Endothelial cell of umbilical vein (primary cell): ENCODE measurements around the gene PPM1H. TPM values are rescaled to one million over a fixed set of nuclear protein-coding genes. Genes with fewer than 3 reads are reported as not detected.

Source experiments
- BruUV-seq: library from RNA; stranded (reverse); fragments of 400-500 nt; replicated peaks from 2 replicates; lab custom pipeline; 2021; lab: Mats Ljungman, UMichigan
- CTCF ChIA-PET: fragments of 300-600, 350-600 bp; sonication (Branson Sonifier 250); formaldehyde crosslinking; loops from one replicate; lab custom pipeline; 2021; ENCODE audit warnings: antibody characterized with exemption, inconsistent platforms; lab: Charles Lee
- POLR2A ChIA-PET: fragments of 300-600, 350-600 bp; sonication (Branson Sonifier 250); formaldehyde crosslinking; loops from one replicate; lab custom pipeline; 2021; ENCODE audit warnings: antibody characterized with exemption, inconsistent platforms; lab: Charles Lee
- DNase-seq: peaks from one replicate; pipeline ENCODE4 v3.0.0-alpha.2; 2011; ENCODE audit warnings: low read depth, low spot score
- FAIRE-seq: peaks from 2 replicates; lab custom pipeline; 2011; peaks lifted over from hg19 to GRCh38; lab: Jason Lieb, UNC
- H2AFZ ChIP-seq: 2 replicates; pipeline ENCODE4 v1.6.0; 2012; ENCODE audit warnings: low read depth, low read length, control low read depth, inconsistent platforms
- H3K27ac ChIP-seq: 2 replicates; pipeline ENCODE4 v1.5.1; 2011; ENCODE audit warnings: low read depth, mild to moderate bottlenecking, control low read depth, low read length, moderate library complexity; ENCODE audit not compliant: insufficient read depth
- H3K27me3 ChIP-seq, 2 experiments: 2 replicates each; pipeline versions ENCODE4 v1.6.0 to v1.6.1; 2011; ENCODE audit warnings: low read length in 2 of 2, mixed read lengths in 1 of 2; ENCODE audit not compliant: control insufficient read depth in 2 of 2, insufficient read depth in 2 of 2
- H3K36me3 ChIP-seq, 2 experiments: 2 replicates in 1 of 2; 3 replicates in 1 of 2; pipeline ENCODE4 v1.5.1; 2011; ENCODE audit warnings: low read length in 2 of 2, mild to moderate bottlenecking in 1 of 2, moderate library complexity in 1 of 2; ENCODE audit not compliant: control insufficient read depth in 2 of 2, insufficient read depth in 2 of 2; ENCODE audit errors: extremely low read depth in 1 of 2
- H3K4me1 ChIP-seq: 3 replicates; pipeline ENCODE4 v1.5.1; 2011; ENCODE audit warnings: mild to moderate bottlenecking, low read length; ENCODE audit not compliant: control insufficient read depth, insufficient read depth; ENCODE audit errors: extremely low read depth
- H3K4me2 ChIP-seq: 2 replicates; pipeline ENCODE4 v1.6.1; 2011; ENCODE audit warnings: low read length, control low read depth, mixed read lengths; ENCODE audit not compliant: insufficient read depth
- H3K4me3 ChIP-seq, 3 experiments: fragments of 200-600 bp in 1 of 3; sonication (generic), shearing (Covaris generic) in 1 of 3; replicated peaks in 1 of 3; 2 replicates each; pipeline ENCODE4 v1.5.1; 2011 to 2016; ENCODE audit warnings: control low read depth in 3 of 3, low read length in 3 of 3, mild to moderate bottlenecking in 2 of 3, inconsistent platforms in 1 of 3, low read depth in 1 of 3, moderate library complexity in 1 of 3; ENCODE audit not compliant: insufficient read depth in 1 of 3
- H3K79me2 ChIP-seq: 2 replicates; pipeline ENCODE4 v1.6.0; 2012; ENCODE audit warnings: low read length, inconsistent platforms; ENCODE audit not compliant: control insufficient read depth, insufficient read depth
- H3K9ac ChIP-seq: replicated peaks from 2 replicates; pipeline ENCODE3; 2011; ENCODE audit warnings: low read length, control low read depth; ENCODE audit not compliant: insufficient read depth; ENCODE audit errors: extremely low read depth
- H3K9me1 ChIP-seq: replicated peaks from 3 replicates; pipeline ENCODE4 v1.6.0; 2011; ENCODE audit warnings: mild to moderate bottlenecking, low read length; ENCODE audit not compliant: control insufficient read depth, insufficient read depth; ENCODE audit errors: extremely low read depth
- H3K9me3 ChIP-seq: replicated peaks from 2 replicates; pipeline ENCODE4 v1.5.1; 2012; ENCODE audit warnings: low read length, inconsistent platforms; ENCODE audit not compliant: control insufficient read depth, insufficient read depth
- H4K20me1 ChIP-seq: replicated peaks from 2 replicates; pipeline ENCODE3; 2011; ENCODE audit warnings: mild to moderate bottlenecking, low read length; ENCODE audit not compliant: control insufficient read depth, insufficient read depth; ENCODE audit errors: extremely low read depth
- EZH2 ChIP-seq: IDR thresholded peaks from 2 replicates; pipeline ENCODE4 v1.6.1; 2012; ENCODE audit warnings: borderline replicate concordance, low read depth, mild to moderate bottlenecking, moderate library complexity, low read length, inconsistent platforms; ENCODE audit not compliant: severe bottlenecking
- FOS ChIP-seq: IDR thresholded peaks from 2 replicates; pipeline ENCODE4 v1.6.1; 2011; ENCODE audit warnings: mild to moderate bottlenecking, low read length, moderate library complexity, borderline replicate concordance; ENCODE audit not compliant: insufficient read depth
- GATA2 ChIP-seq: IDR thresholded peaks from 2 replicates; pipeline ENCODE4 v1.7.0; 2011; ENCODE audit warnings: low read depth, mild to moderate bottlenecking, moderate library complexity, mixed read lengths, low read length; ENCODE audit not compliant: insufficient read length, insufficient read depth
- JUN ChIP-seq: IDR thresholded peaks from 2 replicates; pipeline ENCODE4 v1.6.1; 2011; ENCODE audit warnings: borderline replicate concordance, low read depth; ENCODE audit not compliant: insufficient read length, insufficient read depth
- MAX ChIP-seq: IDR thresholded peaks from 2 replicates; pipeline ENCODE4 v1.6.1; 2011; ENCODE audit not compliant: insufficient read depth, insufficient read length
- MYC ChIP-seq: IDR thresholded peaks from one replicate; pipeline ENCODE4 v1.6.1; 2011; ENCODE audit warnings: mild to moderate bottlenecking, low read depth, low read length
- POLR2A ChIP-seq: IDR thresholded peaks from 2 replicates; pipeline ENCODE4 v1.6.1; 2012; ENCODE audit warnings: low read depth, mild to moderate bottlenecking, control low read depth, low read length
- POLR2AphosphoS5 ChIP-seq: IDR thresholded peaks from 2 replicates; pipeline ENCODE4 v1.6.1; 2012; ENCODE audit warnings: low read depth, mild to moderate bottlenecking, control low read depth, low read length, moderate library complexity; ENCODE audit not compliant: insufficient read depth
- dilution Hi-C: fragments of 300-500 bp; cut with MboI; formaldehyde crosslinking; loops from one replicate; pipeline ENCODE4 v1.15.0; 2019; ENCODE audit warnings: low sequenced_read_pairs; ENCODE audit not compliant: extremely low pct_ligation_motif_present
- intact Hi-C: fragments of 100-400 bp; cut with micrococcal nuclease; formaldehyde crosslinking; loops from one replicate; pipeline ENCODE4 v1.10.0; 2022
- polyA plus RNA-seq, 4 experiments: library from polyadenylated mRNA; depleted of rRNA in 3 of 4; stranded (reverse) in 3 of 4; unstranded in 1 of 4; fragments of >200 nt; gene quantifications; 2 replicates each; pipeline versions ENCODE4 v1.2.1 to v1.2.3, GENCODE V29; 2011 to 2012; ENCODE audit warnings: missing spikeins in 1 of 4
- total RNA-seq: library from RNA; stranded (reverse); gene quantifications from 2 replicates; pipeline ENCODE4 v1.2.3, GENCODE V29; 2021
- TF ChIP-seq, protein P1 (sequence below), 2 donors: IDR thresholded peaks; 1 replicate in 1 of 2; 2 replicates in 1 of 2; pipeline ENCODE4 v1.5.1; 2011; ENCODE audit warnings: low read length in 2 of 2, mild to moderate bottlenecking in 2 of 2, moderate library complexity in 2 of 2, control low read depth in 1 of 2, inconsistent platforms in 1 of 2, low read depth in 1 of 2; ENCODE audit not compliant: insufficient read depth in 1 of 2; ENCODE audit errors: extremely low read depth in 1 of 2

Gene PPM1H
- total and polyA plus RNA-seq, 2 donors (not counting 3 experiments of a cell fraction or from before 2014, with no cell fraction given): 1.0 to 7.2 TPM

- Histone ChIP-seq H3K27me3 (no peaks in the 10 kb centered on the region), H3K9ac (no peak overlapping the region), H3K4me1 (no peaks in the 10 kb centered on the region), H3K9me1 (no peaks in the 10 kb centered on the region), H3K79me2 (no peaks in the 10 kb centered on the region), H3K4me3 (no peak overlapping the region), H3K4me2 (no peak overlapping the region), H4K20me1 (no peaks in the 10 kb centered on the region), H3K27ac (no peak overlapping the region), H3K36me3 (no peaks in the 10 kb centered on the region), H2AFZ (no peak overlapping the region), H3K9me3 (no peaks in the 10 kb centered on the region)
- BruUV-seq: no TSS peak
- dilution Hi-C loops: no loop called here
- POLR2A ChIA-PET: no interaction called here
- no peak for TF ChIP-seq MYC
- no peak for TF ChIP-seq POLR2A
- no peak for TF ChIP-seq JUN
- no peak for TF ChIP-seq MAX
- no peak for TF ChIP-seq EZH2
- no peak for TF ChIP-seq POLR2AphosphoS5
- TF ChIP-seq FOS: no peak
- TF ChIP-seq, protein P1, sequence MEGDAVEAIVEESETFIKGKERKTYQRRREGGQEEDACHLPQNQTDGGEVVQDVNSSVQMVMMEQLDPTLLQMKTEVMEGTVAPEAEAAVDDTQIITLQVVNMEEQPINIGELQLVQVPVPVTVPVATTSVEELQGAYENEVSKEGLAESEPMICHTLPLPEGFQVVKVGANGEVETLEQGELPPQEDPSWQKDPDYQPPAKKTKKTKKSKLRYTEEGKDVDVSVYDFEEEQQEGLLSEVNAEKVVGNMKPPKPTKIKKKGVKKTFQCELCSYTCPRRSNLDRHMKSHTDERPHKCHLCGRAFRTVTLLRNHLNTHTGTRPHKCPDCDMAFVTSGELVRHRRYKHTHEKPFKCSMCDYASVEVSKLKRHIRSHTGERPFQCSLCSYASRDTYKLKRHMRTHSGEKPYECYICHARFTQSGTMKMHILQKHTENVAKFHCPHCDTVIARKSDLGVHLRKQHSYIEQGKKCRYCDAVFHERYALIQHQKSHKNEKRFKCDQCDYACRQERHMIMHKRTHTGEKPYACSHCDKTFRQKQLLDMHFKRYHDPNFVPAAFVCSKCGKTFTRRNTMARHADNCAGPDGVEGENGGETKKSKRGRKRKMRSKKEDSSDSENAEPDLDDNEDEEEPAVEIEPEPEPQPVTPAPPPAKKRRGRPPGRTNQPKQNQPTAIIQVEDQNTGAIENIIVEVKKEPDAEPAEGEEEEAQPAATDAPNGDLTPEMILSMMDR (IDR thresholded peaks at IDR 0.05; ENCODE audit: extremely low read depth in 1 of 2, insufficient read depth in 1 of 2, low read depth in 1 of 2, low read length in 2 of 2): no peak
- TF ChIP-seq GATA2: no peak
- intact Hi-C loops: no loop called here
- FAIRE-seq (no peak), DNase-seq (no peak)
- CTCF ChIA-PET: no interaction called here
Observed at GRCh38 chr12:62834406-62834805, 100.5 kb downstream of the PPM1H start.
